Endothelial cell (in vitro differentiated cells): ENCODE measurements around the gene ZNF714. TPM values are rescaled to one million over a fixed set of nuclear protein-coding genes. Genes with fewer than 3 reads are reported as not detected.
A peak's percentile ranks its signal among the peaks of the same experiment; 100 is the strongest.

ENCODE experiments used
- DNase-seq: peaks from one replicate; pipeline ENCODE4 v3.0.0; 2021; ENCODE audit warnings: low spot score
- H3K27ac Mint-ChIP-seq: one replicate; pipeline ENCODE4 v1.8.0; 2021; ENCODE audit warnings: mixed read lengths, inconsistent platforms; ENCODE audit not compliant: unreplicated experiment
- H3K27me3 Mint-ChIP-seq: one replicate; pipeline ENCODE4 v1.8.0; 2021; ENCODE audit warnings: mild to moderate bottlenecking, moderate library complexity, mixed read lengths, inconsistent platforms; ENCODE audit not compliant: unreplicated experiment
- H3K36me3 Mint-ChIP-seq: one replicate; pipeline ENCODE4 v1.8.0; 2021; ENCODE audit warnings: mild to moderate bottlenecking, low read depth, mixed read lengths, inconsistent platforms; ENCODE audit not compliant: unreplicated experiment
- H3K4me1 Mint-ChIP-seq: one replicate; pipeline ENCODE4 v1.8.0; 2021; ENCODE audit warnings: mild to moderate bottlenecking, mixed read lengths, inconsistent platforms; ENCODE audit not compliant: unreplicated experiment
- H3K4me3 Mint-ChIP-seq: one replicate; pipeline ENCODE4 v1.8.0; 2021; ENCODE audit warnings: mild to moderate bottlenecking, mixed read lengths, inconsistent platforms; ENCODE audit not compliant: unreplicated experiment
- H3K9me3 Mint-ChIP-seq: one replicate; pipeline ENCODE4 v1.8.0; 2021; ENCODE audit warnings: mixed read lengths, inconsistent platforms; ENCODE audit not compliant: unreplicated experiment
- CTCF ChIP-seq: fragments of 200-600 bp; sonication (generic); IDR thresholded peaks from one replicate; pipeline ENCODE4 v1.5.0; 2021; ENCODE audit warnings: antibody characterized with exemption; ENCODE audit not compliant: unreplicated experiment
- total RNA-seq: library from RNA; stranded (reverse); fragmentation: NEBNext Ultra II Directional; extraction: Animal tissue kit (Norgen Biotek cat#: 25700); gene quantifications from one replicate; pipeline ENCODE4 v1.2.1, GENCODE V29; 2021; ENCODE audit not compliant: unreplicated experiment

Gene ZNF714
- total RNA-seq, 1 donor from 2014 or later, result 16.8 TPM

- Mint-ChIP-seq H3K27me3 (no peaks in the 10 kb centered on the region), H3K27ac (no peak overlapping the region), H3K9me3 (no peaks in the 10 kb centered on the region), H3K4me1 (no peaks in the 10 kb centered on the region), H3K4me3 (no peak overlapping the region), H3K36me3 (peaks cover 13% of the 10 kb centered on the region)
- TF ChIP-seq CTCF, result no peak
- no peak for DNase-seq
These were observed 16.7 kb upstream of the ZNF714 start for GRCh38 chr19:21065336-21065735.

GRCh38 chr19:21084343-21084742 lies 2.3 kb downstream of the ZNF714 start:
- Mint-ChIP-seq H3K36me3 (no peaks in the 10 kb centered on the region), H3K4me3 (no peak overlapping the region), H3K4me1 (no peaks in the 10 kb centered on the region), H3K27ac (no peak overlapping the region), H3K9me3 (no peaks in the 10 kb centered on the region), H3K27me3 (no peaks in the 10 kb centered on the region)
- DNase-seq, result no peak
- TF ChIP-seq CTCF, result no peak

GRCh38 chr19:21087871-21088270 lies 5.9 kb downstream of the ZNF714 start:
- Mint-ChIP-seq H3K4me1 (peaks cover 5% of the 10 kb centered on the region), H3K9me3 (no peaks in the 10 kb centered on the region), H3K4me3 (no peak overlapping the region), H3K36me3 (peaks cover 6% of the 10 kb centered on the region), H3K27me3 (peaks cover 2% of the 10 kb centered on the region), H3K27ac (no peak overlapping the region)
- DNase-seq, result no peak
- TF ChIP-seq CTCF, result no peak

- peaks cover 7% of the 10 kb centered on the region for H3K9me3 Mint-ChIP-seq
- TF ChIP-seq CTCF, result no peak
- H3K4me1 Mint-ChIP-seq, result peaks cover 5% of the 10 kb centered on the region
- peak overlapping the region; percentile 31 for H3K27ac Mint-ChIP-seq
- H3K27me3 Mint-ChIP-seq, result peaks cover 2% of the 10 kb centered on the region
- H3K36me3 Mint-ChIP-seq, result peaks cover 14% of the 10 kb centered on the region
- no peak for DNase-seq
- no peak overlapping the region for H3K4me3 Mint-ChIP-seq
These were observed 10.1 kb downstream of the ZNF714 start for GRCh38 chr19:21092109-21092508.

GRCh38 chr19:21094347-21095025 lies 12.5 kb downstream of the ZNF714 start:
- H3K9me3 Mint-ChIP-seq, result peaks cover 7% of the 10 kb centered on the region
- no peak overlapping the region for H3K27ac Mint-ChIP-seq
- H3K36me3 Mint-ChIP-seq, result peaks cover 14% of the 10 kb centered on the region

More at GRCh38 chr19:21094347-21095025, 12.5 kb downstream of the ZNF714 start:
- no peak overlapping the region for H3K4me3 Mint-ChIP-seq
- TF ChIP-seq CTCF, result no peak
- H3K4me1 Mint-ChIP-seq, result peaks cover 5% of the 10 kb centered on the region
- peaks cover 3% of the 10 kb centered on the region for H3K27me3 Mint-ChIP-seq
- DNase-seq, result no peak
